Measurements from ENCODE around the gene TBX2. TPM values are rescaled to one million over a fixed set of nuclear protein-coding genes. Genes with fewer than 3 reads are reported as not detected.

Gene TBX2
- polyA plus RNA-seq, 2 donors, result 5.6 to 6.2 TPM

GRCh38 chr17:61368049-61368831 lies 31.4 kb upstream of the TBX2 start:
- H3K9me3 ChIP-seq (ENCODE audit: control insufficient read depth in 2 of 2, insufficient read depth in 1 of 2, low read depth in 1 of 2, low read length in 1 of 2), result no peaks in the 10 kb centered on the region
- H3K27me3 ChIP-seq (ENCODE audit: control insufficient read depth in 1 of 2, insufficient read depth in 2 of 2, low read length in 2 of 2), result no peaks in the 10 kb centered on the region
- WGBS, 2 donors, result 95 to 96% methylated on average over 27 of the region's 27 CpGs
- peaks cover 0 to 4% of the 10 kb centered on the region in 2 donors for H3K36me3 ChIP-seq (ENCODE audit: control insufficient read depth in 2 of 2, insufficient read depth in 2 of 2, low read length in 1 of 2)
- no peak overlapping the region for H3K4me3 ChIP-seq (ENCODE audit: low read depth in 1 of 2, low read length in 2 of 2)
- H3K27ac ChIP-seq (ENCODE audit: low read depth in 2 of 2, low read length in 1 of 2), result no peak overlapping the region
- no peaks in the 10 kb centered on the region for H3K4me1 ChIP-seq (ENCODE audit: control insufficient read depth in 2 of 2, insufficient read depth in 2 of 2, low read length in 1 of 2)

DNA sequence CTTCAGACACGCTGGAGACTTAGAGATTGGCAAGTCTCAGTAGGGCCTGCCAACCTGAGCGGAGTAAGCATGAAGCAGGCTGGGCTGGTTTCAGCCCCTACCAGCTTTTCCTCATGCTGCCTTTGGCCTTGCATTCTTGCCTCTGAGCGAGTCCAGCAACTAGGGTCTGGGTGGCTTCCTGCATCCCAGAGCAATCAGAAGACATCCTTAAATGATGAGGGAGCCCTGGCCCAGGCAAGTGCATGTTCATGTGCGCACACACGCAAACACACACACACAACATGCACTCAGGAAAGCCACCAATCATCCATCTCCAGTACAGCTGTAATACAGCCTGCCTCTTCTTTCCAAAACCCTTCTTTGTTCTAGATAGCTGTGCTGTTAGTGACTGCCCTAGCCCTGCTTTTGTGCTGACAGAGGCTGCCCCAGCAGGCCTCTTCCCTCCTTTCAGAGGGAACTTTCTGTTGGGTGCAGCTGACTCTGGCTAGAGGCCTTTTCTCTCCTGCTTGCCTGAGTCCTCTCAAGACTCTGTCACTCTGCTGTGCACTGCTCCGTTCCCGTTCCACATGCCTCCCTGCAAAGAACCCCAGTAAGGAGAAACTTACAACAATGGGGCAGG lies 30.7 kb upstream of the TBX2 start:
- Histone ChIP-seq H3K27me3 (ENCODE audit: control insufficient read depth in 1 of 2, insufficient read depth in 2 of 2, low read length in 2 of 2) (no peaks in the 10 kb centered on the region), H3K27ac (ENCODE audit: low read depth in 2 of 2, low read length in 1 of 2) (no peak overlapping the region), H3K4me1 (ENCODE audit: control insufficient read depth in 2 of 2, insufficient read depth in 2 of 2, low read length in 1 of 2) (no peaks in the 10 kb centered on the region), H3K4me3 (ENCODE audit: low read depth in 1 of 2, low read length in 2 of 2) (no peak overlapping the region), H3K9me3 (ENCODE audit: control insufficient read depth in 2 of 2, insufficient read depth in 1 of 2, low read depth in 1 of 2, low read length in 1 of 2) (no peaks in the 10 kb centered on the region), H3K36me3 (ENCODE audit: control insufficient read depth in 2 of 2, insufficient read depth in 2 of 2, low read length in 1 of 2) (peaks cover 0 to 4% of the 10 kb centered on the region in 2 donors)
- 96% methylated on average over 7 of the region's 7 CpGs for WGBS, 2 donors

DNA sequence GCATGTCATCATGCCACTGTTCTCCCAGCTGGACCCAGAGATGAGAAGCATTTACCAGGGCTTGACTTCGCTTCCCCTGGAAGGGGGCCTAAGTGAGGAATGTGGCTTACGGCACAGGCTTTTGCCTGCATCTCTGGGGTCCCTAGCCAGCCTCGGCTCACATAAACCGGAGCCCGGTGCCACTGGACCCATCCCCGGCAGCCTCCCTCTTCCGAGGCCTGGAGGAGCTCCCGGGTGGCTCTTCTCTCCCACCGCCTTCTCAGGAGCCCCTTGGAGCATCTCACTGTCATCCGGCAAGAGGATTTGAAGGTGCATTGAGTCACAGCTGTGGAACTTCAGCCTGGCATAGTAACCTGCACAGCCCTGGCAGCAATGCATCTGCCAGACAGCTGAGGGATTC lies 29.9 kb upstream of the TBX2 start:
- no peaks in the 10 kb centered on the region for H3K27me3 ChIP-seq (ENCODE audit: control insufficient read depth in 1 of 2, insufficient read depth in 2 of 2, low read length in 2 of 2)
- 92 to 94% methylated on average over 10 of the region's 10 CpGs for WGBS, 2 donors
- H3K27ac ChIP-seq (ENCODE audit: low read depth in 2 of 2, low read length in 1 of 2), result no peak overlapping the region
- peaks cover 0 to 4% of the 10 kb centered on the region in 2 donors for H3K36me3 ChIP-seq (ENCODE audit: control insufficient read depth in 2 of 2, insufficient read depth in 2 of 2, low read length in 1 of 2)
- no peak overlapping the region for H3K4me3 ChIP-seq (ENCODE audit: low read depth in 1 of 2, low read length in 2 of 2)
- no peaks in the 10 kb centered on the region for H3K4me1 ChIP-seq (ENCODE audit: control insufficient read depth in 2 of 2, insufficient read depth in 2 of 2, low read length in 1 of 2)
- no peaks in the 10 kb centered on the region for H3K9me3 ChIP-seq (ENCODE audit: control insufficient read depth in 2 of 2, insufficient read depth in 1 of 2, low read depth in 1 of 2, low read length in 1 of 2)

- Histone ChIP-seq H3K4me1 (ENCODE audit: control insufficient read depth in 2 of 2, insufficient read depth in 2 of 2, low read length in 1 of 2) (no peaks in the 10 kb centered on the region), H3K27ac (ENCODE audit: low read depth in 2 of 2, low read length in 1 of 2) (no peak overlapping the region), H3K36me3 (ENCODE audit: control insufficient read depth in 2 of 2, insufficient read depth in 2 of 2, low read length in 1 of 2) (peaks cover 0 to 4% of the 10 kb centered on the region in 2 donors), H3K9me3 (ENCODE audit: control insufficient read depth in 2 of 2, insufficient read depth in 1 of 2, low read depth in 1 of 2, low read length in 1 of 2) (no peaks in the 10 kb centered on the region), H3K4me3 (ENCODE audit: low read depth in 1 of 2, low read length in 2 of 2) (no peak overlapping the region), H3K27me3 (ENCODE audit: control insufficient read depth in 1 of 2, insufficient read depth in 2 of 2, low read length in 2 of 2) (no peaks in the 10 kb centered on the region)
- WGBS, 2 donors, result 90 to 96% methylated on average over 1 of the region's 1 CpG
Observed at GRCh38 chr17:61371179-61371578, 28.5 kb upstream of the TBX2 start.

DNA sequence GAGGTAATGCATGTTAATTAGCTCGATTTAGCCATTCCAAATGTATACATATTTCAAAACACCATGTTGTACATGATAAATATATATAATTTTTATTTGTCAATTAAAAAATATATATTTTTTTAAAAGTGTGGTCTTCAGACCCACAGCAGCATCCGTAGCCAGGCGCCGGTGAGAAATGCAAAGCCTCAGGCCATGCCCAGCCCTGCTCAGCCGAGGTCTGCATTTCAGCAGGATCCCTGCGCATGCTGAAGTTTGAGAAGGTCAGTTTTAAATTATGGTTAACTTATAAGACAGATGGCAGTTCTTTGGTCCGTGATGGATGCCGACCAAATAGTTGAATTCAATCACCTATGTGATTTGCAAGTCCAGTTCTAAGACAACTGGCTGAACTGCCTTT lies 28.0 kb upstream of the TBX2 start:
- no peaks in the 10 kb centered on the region for H3K4me1 ChIP-seq (ENCODE audit: control insufficient read depth in 2 of 2, insufficient read depth in 2 of 2, low read length in 1 of 2)
- 94 to 97% methylated on average over 8 of the region's 8 CpGs for WGBS, 2 donors
- peaks cover 0 to 4% of the 10 kb centered on the region in 2 donors for H3K36me3 ChIP-seq (ENCODE audit: control insufficient read depth in 2 of 2, insufficient read depth in 2 of 2, low read length in 1 of 2)
- no peaks in the 10 kb centered on the region for H3K9me3 ChIP-seq (ENCODE audit: control insufficient read depth in 2 of 2, insufficient read depth in 1 of 2, low read depth in 1 of 2, low read length in 1 of 2)
- no peak overlapping the region for H3K4me3 ChIP-seq (ENCODE audit: low read depth in 1 of 2, low read length in 2 of 2)
- H3K27ac ChIP-seq (ENCODE audit: low read depth in 2 of 2, low read length in 1 of 2), result no peak overlapping the region
- H3K27me3 ChIP-seq (ENCODE audit: control insufficient read depth in 1 of 2, insufficient read depth in 2 of 2, low read length in 2 of 2), result no peaks in the 10 kb centered on the region

DNA sequence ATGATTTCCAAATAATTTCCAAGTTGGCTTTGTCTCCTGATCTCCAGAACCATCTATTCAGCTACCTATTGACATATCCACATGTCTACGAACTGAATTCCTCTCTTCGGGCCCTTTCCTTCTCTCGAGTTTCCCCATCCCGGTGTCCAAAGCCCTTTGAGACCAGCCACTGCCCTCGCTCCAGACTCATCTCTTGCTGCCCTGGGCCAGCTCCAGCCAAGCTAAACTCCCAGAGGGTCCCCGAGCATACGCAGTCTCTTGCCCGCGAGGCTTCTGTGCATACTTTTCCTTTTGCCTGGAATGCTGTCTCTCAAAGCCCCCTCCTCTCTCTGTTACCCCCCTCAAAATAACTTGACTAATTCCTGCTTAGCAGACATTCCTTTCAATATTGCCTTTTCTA lies 27.2 kb upstream of the TBX2 start:
- 83 to 86% methylated on average over 9 of the region's 9 CpGs for WGBS, 2 donors

GRCh38 chr17:61376931-61377838 lies 22.5 kb upstream of the TBX2 start:
- H3K4me3 ChIP-seq (ENCODE audit: low read depth in 1 of 2, low read length in 2 of 2), result no peak overlapping the region
- H3K27ac ChIP-seq (ENCODE audit: low read depth in 2 of 2, low read length in 1 of 2), result no peak overlapping the region
- no peaks in the 10 kb centered on the region for H3K9me3 ChIP-seq (ENCODE audit: control insufficient read depth in 2 of 2, insufficient read depth in 1 of 2, low read depth in 1 of 2, low read length in 1 of 2)
- no peaks in the 10 kb centered on the region for H3K36me3 ChIP-seq (ENCODE audit: control insufficient read depth in 2 of 2, insufficient read depth in 2 of 2, low read length in 1 of 2)
- no peaks in the 10 kb centered on the region for H3K4me1 ChIP-seq (ENCODE audit: control insufficient read depth in 2 of 2, insufficient read depth in 2 of 2, low read length in 1 of 2)
- no peaks in the 10 kb centered on the region for H3K27me3 ChIP-seq (ENCODE audit: control insufficient read depth in 1 of 2, insufficient read depth in 2 of 2, low read length in 2 of 2)
- WGBS, 2 donors, result 86 to 88% methylated on average over 18 of the region's 18 CpGs

More for the DNA sequence above, 27.2 kb upstream of the TBX2 start:
- H3K36me3 ChIP-seq (ENCODE audit: control insufficient read depth in 2 of 2, insufficient read depth in 2 of 2, low read length in 1 of 2), result peaks cover 0 to 4% of the 10 kb centered on the region in 2 donors
- H3K27ac ChIP-seq (ENCODE audit: low read depth in 2 of 2, low read length in 1 of 2), result no peak overlapping the region
- no peaks in the 10 kb centered on the region for H3K4me1 ChIP-seq (ENCODE audit: control insufficient read depth in 2 of 2, insufficient read depth in 2 of 2, low read length in 1 of 2)
- H3K4me3 ChIP-seq (ENCODE audit: low read depth in 1 of 2, low read length in 2 of 2), result no peak overlapping the region
- no peaks in the 10 kb centered on the region for H3K27me3 ChIP-seq (ENCODE audit: control insufficient read depth in 1 of 2, insufficient read depth in 2 of 2, low read length in 2 of 2)
- H3K9me3 ChIP-seq (ENCODE audit: control insufficient read depth in 2 of 2, insufficient read depth in 1 of 2, low read depth in 1 of 2, low read length in 1 of 2), result no peaks in the 10 kb centered on the region

- Histone ChIP-seq H3K27ac (ENCODE audit: low read depth in 2 of 2, low read length in 1 of 2) (no peak overlapping the region), H3K36me3 (ENCODE audit: control insufficient read depth in 2 of 2, insufficient read depth in 2 of 2, low read length in 1 of 2) (no peaks in the 10 kb centered on the region), H3K27me3 (ENCODE audit: control insufficient read depth in 1 of 2, insufficient read depth in 2 of 2, low read length in 2 of 2) (no peaks in the 10 kb centered on the region), H3K4me1 (ENCODE audit: control insufficient read depth in 2 of 2, insufficient read depth in 2 of 2, low read length in 1 of 2) (no peaks in the 10 kb centered on the region), H3K9me3 (ENCODE audit: control insufficient read depth in 2 of 2, insufficient read depth in 1 of 2, low read depth in 1 of 2, low read length in 1 of 2) (no peaks in the 10 kb centered on the region), H3K4me3 (ENCODE audit: low read depth in 1 of 2, low read length in 2 of 2) (no peak overlapping the region)
- WGBS, 2 donors, result 79 to 91% methylated on average over 8 of the region's 8 CpGs
Observed at GRCh38 chr17:61378658-61379456, 20.8 kb upstream of the TBX2 start.

Measured in esophagus (tissue), 2 donors.